ENCODE data around the gene IL23R. TPM values are rescaled to one million over a fixed set of nuclear protein-coding genes. Genes with fewer than 3 reads are reported as not detected.
A peak's percentile ranks its signal among the peaks of the same experiment; 100 is the strongest.

The IL23R gene
- total and polyA plus RNA-seq, 2 donors (not counting 1 experiment from before 2014, with no cell fraction given) = not detected

DNA sequence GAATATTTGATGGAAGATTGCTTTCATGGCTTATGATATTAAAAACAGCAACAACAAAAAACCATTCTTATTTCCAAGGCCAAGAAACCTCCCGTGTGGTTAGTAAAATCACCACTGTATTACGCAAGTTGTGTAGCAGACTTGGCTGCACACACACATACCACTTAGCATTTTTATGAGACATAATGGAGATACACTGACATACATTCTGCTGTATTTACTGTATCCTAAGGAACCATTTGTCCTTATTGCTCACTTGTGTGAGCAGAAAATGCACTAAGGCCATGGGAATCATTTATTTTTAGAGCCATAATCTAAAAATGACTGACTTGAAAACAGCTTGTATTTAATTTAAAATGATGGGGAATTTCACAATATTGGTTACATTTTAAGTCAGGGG, 30.9 kb upstream of the IL23R start:
- intact Hi-C loops (cut with micrococcal nuclease) = no loop called here
- H3K4me3 Mint-ChIP-seq = peak overlapping the region; percentile 71
- Histone ChIP-seq H3K27ac (ENCODE audit: low read length in 2 of 2) (no peak overlapping the region), H3K36me3 (replicated peaks in 1 of 2; ENCODE audit: control extremely low read depth in 1 of 2, control insufficient read depth in 1 of 2, extremely low read depth in 1 of 2, insufficient read depth in 2 of 2, low read length in 1 of 2) (no peaks in the 10 kb centered on the region), H3K27me3 (replicated peaks in 1 of 4; ENCODE audit: control extremely low read depth in 1 of 4, control insufficient read depth in 3 of 4, insufficient read depth in 4 of 4, low read length in 3 of 4) (peaks cover 0 to 10% (median 2%) of the 10 kb centered on the region in 4 experiments), H3K9me3 (ENCODE audit: control extremely low read depth in 1 of 3, control insufficient read depth in 2 of 3, insufficient read depth in 1 of 3, low read length in 2 of 3) (peaks cover 0 to 4% (median 0%) of the 10 kb centered on the region in 3 donors), H3K79me2 (ENCODE audit: control insufficient read depth, insufficient read depth, low read length) (no peaks in the 10 kb centered on the region), H3K4me2 (replicated peaks; ENCODE audit: low read depth, low read length, poor library complexity, severe bottlenecking) (peak overlapping the region; percentile 78), H3K4me3 (ENCODE audit: control extremely low read depth in 1 of 5, extremely low read depth in 1 of 5, insufficient read depth in 1 of 5, low read depth in 2 of 5, low read length in 4 of 5) (no peak overlapping the region), H4K20me1 (ENCODE audit: control insufficient read depth, insufficient read depth, low read length, poor library complexity, severe bottlenecking) (no peaks in the 10 kb centered on the region), H3K9ac (ENCODE audit: low read length) (no peak overlapping the region), H3K4me1 (ENCODE audit: control insufficient read depth in 2 of 2, insufficient read depth in 2 of 2, low read length in 2 of 2) (peaks cover 6 to 8% of the 10 kb centered on the region in 2 donors), H2AFZ (ENCODE audit: insufficient read depth, low read depth, low read length, poor library complexity, severe bottlenecking) (no peak overlapping the region)
- no peak overlapping the region for H3K27ac Mint-ChIP-seq
- peaks cover 3% of the 10 kb centered on the region for H3K27me3 Mint-ChIP-seq
- TF ChIP-seq EZH2 (IDR thresholded peaks at IDR 0.05; ENCODE audit: borderline replicate concordance, insufficient read depth, low read depth, low read length, poor library complexity, severe bottlenecking) = no peak
- TF ChIP-seq, protein P1, sequence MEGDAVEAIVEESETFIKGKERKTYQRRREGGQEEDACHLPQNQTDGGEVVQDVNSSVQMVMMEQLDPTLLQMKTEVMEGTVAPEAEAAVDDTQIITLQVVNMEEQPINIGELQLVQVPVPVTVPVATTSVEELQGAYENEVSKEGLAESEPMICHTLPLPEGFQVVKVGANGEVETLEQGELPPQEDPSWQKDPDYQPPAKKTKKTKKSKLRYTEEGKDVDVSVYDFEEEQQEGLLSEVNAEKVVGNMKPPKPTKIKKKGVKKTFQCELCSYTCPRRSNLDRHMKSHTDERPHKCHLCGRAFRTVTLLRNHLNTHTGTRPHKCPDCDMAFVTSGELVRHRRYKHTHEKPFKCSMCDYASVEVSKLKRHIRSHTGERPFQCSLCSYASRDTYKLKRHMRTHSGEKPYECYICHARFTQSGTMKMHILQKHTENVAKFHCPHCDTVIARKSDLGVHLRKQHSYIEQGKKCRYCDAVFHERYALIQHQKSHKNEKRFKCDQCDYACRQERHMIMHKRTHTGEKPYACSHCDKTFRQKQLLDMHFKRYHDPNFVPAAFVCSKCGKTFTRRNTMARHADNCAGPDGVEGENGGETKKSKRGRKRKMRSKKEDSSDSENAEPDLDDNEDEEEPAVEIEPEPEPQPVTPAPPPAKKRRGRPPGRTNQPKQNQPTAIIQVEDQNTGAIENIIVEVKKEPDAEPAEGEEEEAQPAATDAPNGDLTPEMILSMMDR (IDR thresholded peaks at IDR 0.05) = no peak
- ChIA-PET CTCF (interaction anchor here (1.0 to 2.7 kb wide), 5 partner anchors 9 to 139 kb away, joined by 4 to 16 read pairs (median 6); no protein-coding TSS in a partner anchor), POLR2A (interaction anchor here (0.7 kb wide), 1 partner anchor 550 kb away, joined by 3 read pairs; the partner anchor contains the start of gene GADD45A)
- DNase-seq (no peak), ATAC-seq (ENCODE audit: low read depth) (no peak)
- H3K4me1 Mint-ChIP-seq = peaks cover 6% of the 10 kb centered on the region
- WGBS (ENCODE audit: insufficient coverage) = no CpG with 5 or more reads among the region's 2 CpGs
- no peaks in the 10 kb centered on the region for H3K9me3 Mint-ChIP-seq (ENCODE audit: insufficient read depth)

DNA sequence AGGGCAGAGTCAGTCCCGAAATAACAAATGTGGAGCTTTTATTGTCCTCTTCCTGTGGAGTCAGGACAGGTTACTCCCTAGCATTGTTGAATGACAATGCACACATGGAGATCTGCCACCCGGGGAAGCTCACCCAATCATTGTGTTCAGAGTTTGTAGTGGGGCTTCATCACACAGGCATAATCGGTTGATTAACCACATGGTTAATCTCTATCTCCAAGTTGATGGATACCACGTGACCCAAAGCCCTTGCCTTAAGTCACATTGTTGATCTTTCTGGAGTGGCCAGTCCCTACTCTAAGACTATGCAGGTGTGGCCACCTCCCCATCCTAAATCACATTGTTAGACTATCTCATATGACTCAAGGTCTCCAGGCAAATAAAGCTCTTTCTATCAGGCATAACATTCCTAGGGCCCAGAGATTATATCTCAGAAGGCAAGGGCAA, 28.9 kb upstream of the IL23R start:
- Histone ChIP-seq H3K4me1 (ENCODE audit: control insufficient read depth in 2 of 2, insufficient read depth in 2 of 2, low read length in 2 of 2) (peaks cover 6 to 8% of the 10 kb centered on the region in 2 donors), H2AFZ (ENCODE audit: insufficient read depth, low read depth, low read length, poor library complexity, severe bottlenecking) (no peak overlapping the region), H3K4me3 (ENCODE audit: control extremely low read depth in 1 of 5, extremely low read depth in 1 of 5, insufficient read depth in 1 of 5, low read depth in 2 of 5, low read length in 4 of 5) (no peak overlapping the region), H4K20me1 (ENCODE audit: control insufficient read depth, insufficient read depth, low read length, poor library complexity, severe bottlenecking) (no peaks in the 10 kb centered on the region), H3K36me3 (replicated peaks in 1 of 2; ENCODE audit: control extremely low read depth in 1 of 2, control insufficient read depth in 1 of 2, extremely low read depth in 1 of 2, insufficient read depth in 2 of 2, low read length in 1 of 2) (no peaks in the 10 kb centered on the region), H3K9me3 (ENCODE audit: control extremely low read depth in 1 of 3, control insufficient read depth in 2 of 3, insufficient read depth in 1 of 3, low read length in 2 of 3) (peaks cover 0 to 4% (median 0%) of the 10 kb centered on the region in 3 donors), H3K27me3 (replicated peaks in 1 of 4; ENCODE audit: control extremely low read depth in 1 of 4, control insufficient read depth in 3 of 4, insufficient read depth in 4 of 4, low read length in 3 of 4) (peaks cover 0 to 10% (median 2%) of the 10 kb centered on the region in 4 experiments), H3K4me2 (replicated peaks; ENCODE audit: low read depth, low read length, poor library complexity, severe bottlenecking) (no peak overlapping the region), H3K79me2 (ENCODE audit: control insufficient read depth, insufficient read depth, low read length) (no peaks in the 10 kb centered on the region), H3K9ac (ENCODE audit: low read length) (no peak overlapping the region), H3K27ac (ENCODE audit: low read length in 2 of 2) (no peak overlapping the region)
- Mint-ChIP-seq H3K4me1 (peaks cover 6% of the 10 kb centered on the region), H3K27me3 (peaks cover 3% of the 10 kb centered on the region), H3K4me3 (no peak overlapping the region), H3K27ac (no peak overlapping the region), H3K9me3 (ENCODE audit: insufficient read depth) (no peaks in the 10 kb centered on the region)
- no peak for ATAC-seq (ENCODE audit: low read depth)
- ChIA-PET POLR2A (no interaction called here), CTCF (interaction anchor here (0.6 to 1.3 kb wide), 3 partner anchors 12 to 141 kb away, joined by 3 to 5 read pairs (median 3); no protein-coding TSS in a partner anchor)
- intact Hi-C loops (cut with micrococcal nuclease) = no loop called here
- no peak for TF ChIP-seq EZH2 (IDR thresholded peaks at IDR 0.05; ENCODE audit: borderline replicate concordance, insufficient read depth, low read depth, low read length, poor library complexity, severe bottlenecking)
- TF ChIP-seq, protein P1 (IDR thresholded peaks at IDR 0.05) = no peak
- 96% methylated on average over 2 of the region's 4 CpGs for WGBS (ENCODE audit: insufficient coverage)
- no peak for DNase-seq
